CD4-positive, alpha-beta T cell treated with Interleukin-15 for 1 hour (primary cell): Measurements from ENCODE around the gene RAB39A.

Experiments
- DNase-seq: peaks from one replicate; pipeline ENCODE4 v3.0.0-alpha.2; 2020

Gene RAB39A

GRCh38 chr11:107962181-107962580 lies 33.9 kb downstream of the RAB39A start:
- DNase-seq, result no peak

GRCh38 chr11:107963091-107963490 lies 34.8 kb downstream of the RAB39A start:
- no peak for DNase-seq

- DNase-seq, result no peak
These were observed 41.0 kb downstream of the RAB39A start for GRCh38 chr11:107969219-107969618.

- DNase-seq, result no peak
These were observed 41.8 kb downstream of the RAB39A start for GRCh38 chr11:107970049-107970448.

- no peak for DNase-seq
These were observed 45.4 kb downstream of the RAB39A start for GRCh38 chr11:107973641-107974040.

GRCh38 chr11:107988397-107989158 lies 60.3 kb downstream of the RAB39A start:
- DNase-seq, result peak; percentile 30

- no peak for DNase-seq
These were observed 63.7 kb downstream of the RAB39A start for GRCh38 chr11:107991868-107992414.

GRCh38 chr11:107996006-107996776 lies 67.9 kb downstream of the RAB39A start:
- DNase-seq, result no peak

- DNase-seq, result no peak
These were observed 70.5 kb downstream of the RAB39A start for GRCh38 chr11:107998761-107999160.

- DNase-seq, result no peak
These were observed 71.7 kb downstream of the RAB39A start for GRCh38 chr11:107999759-108000455.

- DNase-seq, result no peak
These were observed 74.2 kb downstream of the RAB39A start for GRCh38 chr11:108002476-108002875.

- no peak for DNase-seq
These were observed 75.4 kb downstream of the RAB39A start for GRCh38 chr11:108003623-108004022.

- no peak for DNase-seq
These were observed 79.6 kb downstream of the RAB39A start for GRCh38 chr11:108007819-108008218.

- DNase-seq, result peak; percentile 87
These were observed 80.6 kb downstream of the RAB39A start, which contains the start of gene CUL5 for GRCh38 chr11:108008656-108009496. CUL5 (plus strand) TSS chr11:108008898; CDS start chr11:108009349, 451 bp downstream.

GRCh38 chr11:108009497-108010370 lies 81.5 kb downstream of the RAB39A start:
- no peak for DNase-seq

- DNase-seq, result no peak
These were observed 84.0 kb downstream of the RAB39A start for GRCh38 chr11:108012139-108012725.
